ENCODE measurements around the gene HOXD3. TPM values are rescaled to one million over a fixed set of nuclear protein-coding genes. Genes with fewer than 3 reads are reported as not detected.

The HOXD3 gene
- total and polyA plus RNA-seq, 2 experiments from 2014 or later: not detected

- TF ChIP-seq, protein P1, sequence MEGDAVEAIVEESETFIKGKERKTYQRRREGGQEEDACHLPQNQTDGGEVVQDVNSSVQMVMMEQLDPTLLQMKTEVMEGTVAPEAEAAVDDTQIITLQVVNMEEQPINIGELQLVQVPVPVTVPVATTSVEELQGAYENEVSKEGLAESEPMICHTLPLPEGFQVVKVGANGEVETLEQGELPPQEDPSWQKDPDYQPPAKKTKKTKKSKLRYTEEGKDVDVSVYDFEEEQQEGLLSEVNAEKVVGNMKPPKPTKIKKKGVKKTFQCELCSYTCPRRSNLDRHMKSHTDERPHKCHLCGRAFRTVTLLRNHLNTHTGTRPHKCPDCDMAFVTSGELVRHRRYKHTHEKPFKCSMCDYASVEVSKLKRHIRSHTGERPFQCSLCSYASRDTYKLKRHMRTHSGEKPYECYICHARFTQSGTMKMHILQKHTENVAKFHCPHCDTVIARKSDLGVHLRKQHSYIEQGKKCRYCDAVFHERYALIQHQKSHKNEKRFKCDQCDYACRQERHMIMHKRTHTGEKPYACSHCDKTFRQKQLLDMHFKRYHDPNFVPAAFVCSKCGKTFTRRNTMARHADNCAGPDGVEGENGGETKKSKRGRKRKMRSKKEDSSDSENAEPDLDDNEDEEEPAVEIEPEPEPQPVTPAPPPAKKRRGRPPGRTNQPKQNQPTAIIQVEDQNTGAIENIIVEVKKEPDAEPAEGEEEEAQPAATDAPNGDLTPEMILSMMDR (conservative IDR thresholded peaks at IDR 0.05; ENCODE audit: low read depth in 2 of 2): peak; percentile 75 to 93
- peak; percentile 25 for TF ChIP-seq EZH2 (IDR thresholded peaks at IDR 0.05; ENCODE audit: low read depth, unreplicated experiment)
Observed at GRCh38 chr2:176140513-176141317, 16.4 kb upstream of the HOXD3 start (continued).

- Histone ChIP-seq H3K9me2 (ENCODE audit: insufficient read depth) (no peaks in the 10 kb centered on the region), H3K36me3 (ENCODE audit: insufficient read depth) (no peaks in the 10 kb centered on the region), H3F3A (replicated peaks; ENCODE audit: low read depth) (peaks cover 31% of the 10 kb centered on the region), H3K27me3 (ENCODE audit: insufficient read depth) (peaks cover 100% of the 10 kb centered on the region), H3K4me1 (ENCODE audit: insufficient read depth) (peaks cover 11% of the 10 kb centered on the region; the same call in 1 of the 2 replicates), H3K79me2 (replicated peaks; ENCODE audit: insufficient read depth) (no peaks in the 10 kb centered on the region), H2AFZ (no peak overlapping the region), H3K4me2 (no peak overlapping the region), H3K27ac (ENCODE audit: low read depth) (no peak overlapping the region), H4K20me1 (replicated peaks; ENCODE audit: insufficient read depth) (peaks cover 44% of the 10 kb centered on the region), H3K4me3 (no peak overlapping the region)
- Mint-ChIP-seq H3K4me3 (no peak overlapping the region), H3K36me3 (ENCODE audit: low read depth) (no peaks in the 10 kb centered on the region), H3K27ac (no peak overlapping the region), H3K27me3 (ENCODE audit: insufficient read depth, low read depth, poor library complexity) (peaks cover 100% of the 10 kb centered on the region), H3K9me3 (peaks cover 3% of the 10 kb centered on the region; the same call in 1 of the 3 replicates), H3K4me1 (peaks cover 14% of the 10 kb centered on the region)
- TF ChIP-seq EZH2phosphoT487 (IDR thresholded peaks at IDR 0.05; ENCODE audit: unreplicated experiment): no peak
- no peak for TF ChIP-seq ZNF114 (CRISPR knock-in tag; IDR thresholded peaks at IDR 0.05)
- TF ChIP-seq NANOG (IDR thresholded peaks at IDR 0.05; ENCODE audit: borderline replicate concordance): no peak
- TF ChIP-seq, protein P2, sequence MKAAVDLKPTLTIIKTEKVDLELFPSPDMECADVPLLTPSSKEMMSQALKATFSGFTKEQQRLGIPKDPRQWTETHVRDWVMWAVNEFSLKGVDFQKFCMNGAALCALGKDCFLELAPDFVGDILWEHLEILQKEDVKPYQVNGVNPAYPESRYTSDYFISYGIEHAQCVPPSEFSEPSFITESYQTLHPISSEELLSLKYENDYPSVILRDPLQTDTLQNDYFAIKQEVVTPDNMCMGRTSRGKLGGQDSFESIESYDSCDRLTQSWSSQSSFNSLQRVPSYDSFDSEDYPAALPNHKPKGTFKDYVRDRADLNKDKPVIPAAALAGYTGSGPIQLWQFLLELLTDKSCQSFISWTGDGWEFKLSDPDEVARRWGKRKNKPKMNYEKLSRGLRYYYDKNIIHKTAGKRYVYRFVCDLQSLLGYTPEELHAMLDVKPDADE (IDR thresholded peaks at IDR 0.05): no peak
- TF ChIP-seq, protein P1 (conservative IDR thresholded peaks at IDR 0.05; ENCODE audit: low read depth in 2 of 2): no peak
- TF ChIP-seq, protein P3, sequence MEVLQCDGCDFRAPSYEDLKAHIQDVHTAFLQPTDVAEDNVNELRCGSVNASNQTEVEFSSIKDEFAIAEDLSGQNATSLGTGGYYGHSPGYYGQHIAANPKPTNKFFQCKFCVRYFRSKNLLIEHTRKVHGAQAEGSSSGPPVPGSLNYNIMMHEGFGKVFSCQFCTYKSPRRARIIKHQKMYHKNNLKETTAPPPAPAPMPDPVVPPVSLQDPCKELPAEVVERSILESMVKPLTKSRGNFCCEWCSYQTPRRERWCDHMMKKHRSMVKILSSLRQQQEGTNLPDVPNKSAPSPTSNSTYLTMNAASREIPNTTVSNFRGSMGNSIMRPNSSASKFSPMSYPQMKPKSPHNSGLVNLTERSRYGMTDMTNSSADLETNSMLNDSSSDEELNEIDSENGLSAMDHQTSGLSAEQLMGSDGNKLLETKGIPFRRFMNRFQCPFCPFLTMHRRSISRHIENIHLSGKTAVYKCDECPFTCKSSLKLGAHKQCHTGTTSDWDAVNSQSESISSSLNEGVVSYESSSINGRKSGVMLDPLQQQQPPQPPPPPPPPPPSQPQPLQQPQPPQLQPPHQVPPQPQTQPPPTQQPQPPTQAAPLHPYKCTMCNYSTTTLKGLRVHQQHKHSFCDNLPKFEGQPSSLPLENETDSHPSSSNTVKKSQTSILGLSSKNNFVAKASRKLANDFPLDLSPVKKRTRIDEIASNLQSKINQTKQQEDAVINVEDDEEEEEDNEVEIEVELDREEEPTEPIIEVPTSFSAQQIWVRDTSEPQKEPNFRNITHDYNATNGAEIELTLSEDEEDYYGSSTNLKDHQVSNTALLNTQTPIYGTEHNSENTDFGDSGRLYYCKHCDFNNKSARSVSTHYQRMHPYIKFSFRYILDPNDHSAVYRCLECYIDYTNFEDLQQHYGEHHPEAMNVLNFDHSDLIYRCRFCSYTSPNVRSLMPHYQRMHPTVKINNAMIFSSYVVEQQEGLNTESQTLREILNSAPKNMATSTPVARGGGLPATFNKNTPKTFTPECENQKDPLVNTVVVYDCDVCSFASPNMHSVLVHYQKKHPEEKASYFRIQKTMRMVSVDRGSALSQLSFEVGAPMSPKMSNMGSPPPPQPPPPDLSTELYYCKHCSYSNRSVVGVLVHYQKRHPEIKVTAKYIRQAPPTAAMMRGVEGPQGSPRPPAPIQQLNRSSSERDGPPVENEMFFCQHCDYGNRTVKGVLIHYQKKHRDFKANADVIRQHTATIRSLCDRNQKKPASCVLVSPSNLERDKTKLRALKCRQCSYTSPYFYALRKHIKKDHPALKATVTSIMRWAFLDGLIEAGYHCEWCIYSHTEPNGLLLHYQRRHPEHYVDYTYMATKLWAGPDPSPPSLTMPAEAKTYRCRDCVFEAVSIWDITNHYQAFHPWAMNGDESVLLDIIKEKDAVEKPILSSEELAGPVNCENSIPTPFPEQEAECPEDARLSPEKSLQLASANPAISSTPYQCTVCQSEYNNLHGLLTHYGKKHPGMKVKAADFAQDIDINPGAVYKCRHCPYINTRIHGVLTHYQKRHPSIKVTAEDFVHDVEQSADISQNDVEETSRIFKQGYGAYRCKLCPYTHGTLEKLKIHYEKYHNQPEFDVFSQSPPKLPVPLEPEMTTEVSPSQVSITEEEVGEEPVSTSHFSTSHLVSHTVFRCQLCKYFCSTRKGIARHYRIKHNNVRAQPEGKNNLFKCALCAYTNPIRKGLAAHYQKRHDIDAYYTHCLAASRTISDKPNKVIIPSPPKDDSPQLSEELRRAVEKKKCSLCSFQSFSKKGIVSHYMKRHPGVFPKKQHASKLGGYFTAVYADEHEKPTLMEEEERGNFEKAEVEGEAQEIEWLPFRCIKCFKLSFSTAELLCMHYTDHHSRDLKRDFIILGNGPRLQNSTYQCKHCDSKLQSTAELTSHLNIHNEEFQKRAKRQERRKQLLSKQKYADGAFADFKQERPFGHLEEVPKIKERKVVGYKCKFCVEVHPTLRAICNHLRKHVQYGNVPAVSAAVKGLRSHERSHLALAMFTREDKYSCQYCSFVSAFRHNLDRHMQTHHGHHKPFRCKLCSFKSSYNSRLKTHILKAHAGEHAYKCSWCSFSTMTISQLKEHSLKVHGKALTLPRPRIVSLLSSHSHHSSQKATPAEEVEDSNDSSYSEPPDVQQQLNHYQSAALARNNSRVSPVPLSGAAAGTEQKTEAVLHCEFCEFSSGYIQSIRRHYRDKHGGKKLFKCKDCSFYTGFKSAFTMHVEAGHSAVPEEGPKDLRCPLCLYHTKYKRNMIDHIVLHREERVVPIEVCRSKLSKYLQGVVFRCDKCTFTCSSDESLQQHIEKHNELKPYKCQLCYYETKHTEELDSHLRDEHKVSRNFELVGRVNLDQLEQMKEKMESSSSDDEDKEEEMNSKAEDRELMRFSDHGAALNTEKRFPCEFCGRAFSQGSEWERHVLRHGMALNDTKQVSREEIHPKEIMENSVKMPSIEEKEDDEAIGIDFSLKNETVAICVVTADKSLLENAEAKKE (CRISPR knock-in tag; IDR thresholded peaks at IDR 0.05): no peak
- TF ChIP-seq STAT1 (IDR thresholded peaks at IDR 0.05; ENCODE audit: unreplicated experiment): no peak
- TF ChIP-seq JUNB (IDR thresholded peaks at IDR 0.05; ENCODE audit: unreplicated experiment): no peak
- TF ChIP-seq ZNF331 (CRISPR knock-in tag; IDR thresholded peaks at IDR 0.05; ENCODE audit: low read depth): no peak
- TF ChIP-seq EZH2 (IDR thresholded peaks at IDR 0.05; ENCODE audit: low read depth, unreplicated experiment): no peak
- ATAC-seq (no peak), DNase-seq (ENCODE audit: low spot score) (no peak)
Observed at GRCh38 chr2:176142281-176142680, 14.8 kb upstream of the HOXD3 start.
